ENCODE results near the gene NUDT14.

NUDT14 gene

GRCh38 chr14:105215602-105216001, 34.5 kb upstream of the NUDT14 start:
- Histone ChIP-seq H3K4me2 (ENCODE audit: low read length) (no peak overlapping the region), H2AFZ (ENCODE audit: low read depth, low read length) (no peak overlapping the region), H3K9me3 (ENCODE audit: insufficient read depth, low read length) (no peaks in the 10 kb centered on the region), H3K36me3 (replicated peaks; ENCODE audit: low read depth, low read length) (no peaks in the 10 kb centered on the region), H3K27me3 (ENCODE audit: low read depth, low read length) (no peaks in the 10 kb centered on the region), H3K27ac (ENCODE audit: low read length) (no peak overlapping the region), H4K20me1 (ENCODE audit: insufficient read depth, low read length) (0 out of 2 replicates have a peak, but pooled peaks cover 6% of the 10 kb centered on the region), H3K4me1 (ENCODE audit: low read length) (no peaks in the 10 kb centered on the region), H3K4me3 (ENCODE audit: low read length) (no peak overlapping the region), H3K9ac (ENCODE audit: low read length) (no peak overlapping the region), H3K79me2 (ENCODE audit: low read length) (no peaks in the 10 kb centered on the region)
- no peak for TF ChIP-seq CTCF (IDR thresholded peaks at IDR 0.05; ENCODE audit: low read depth, low read length)
- TF ChIP-seq EZH2phosphoT487 (IDR thresholded peaks at IDR 0.05; ENCODE audit: low read depth): no peak

DNA sequence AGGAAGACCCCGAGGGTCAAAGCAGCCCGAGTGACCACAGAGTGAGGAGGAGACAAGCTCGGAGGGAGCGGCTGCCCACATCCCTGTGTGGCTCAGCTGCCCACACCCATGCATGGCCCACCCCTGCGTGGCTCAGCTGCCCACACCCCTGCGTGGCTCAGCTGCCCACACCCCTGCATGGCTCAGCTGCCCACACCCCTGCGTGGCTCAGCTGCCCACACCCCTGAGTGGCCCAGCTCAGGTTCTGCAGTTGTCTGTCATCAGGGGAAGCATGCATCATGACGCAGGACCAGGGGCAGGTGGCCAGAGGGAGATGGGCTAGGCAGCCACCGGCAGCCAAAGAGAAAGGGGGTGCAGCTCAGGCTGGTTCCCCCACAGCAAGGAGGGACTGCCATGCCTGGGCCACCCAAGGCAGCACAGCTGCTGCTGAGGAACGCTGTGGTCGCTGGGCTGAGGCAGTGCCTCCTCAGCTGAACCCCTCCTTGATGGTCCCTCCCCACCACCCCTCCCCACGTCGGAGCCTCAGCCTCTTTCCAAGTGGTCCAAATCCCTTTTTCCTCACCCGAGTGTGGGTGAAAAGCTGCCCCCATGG, 33.3 kb upstream of the NUDT14 start:
- Histone ChIP-seq H3K4me1 (ENCODE audit: low read length) (no peaks in the 10 kb centered on the region), H2AFZ (ENCODE audit: low read depth, low read length) (no peak overlapping the region), H4K20me1 (ENCODE audit: insufficient read depth, low read length) (0 out of 2 replicates have a peak, but pooled peaks cover 6% of the 10 kb centered on the region), H3K9me3 (ENCODE audit: insufficient read depth, low read length) (no peaks in the 10 kb centered on the region), H3K79me2 (ENCODE audit: low read length) (no peaks in the 10 kb centered on the region), H3K4me2 (ENCODE audit: low read length) (no peak overlapping the region), H3K27me3 (ENCODE audit: low read depth, low read length) (no peaks in the 10 kb centered on the region), H3K36me3 (replicated peaks; ENCODE audit: low read depth, low read length) (no peaks in the 10 kb centered on the region), H3K9ac (ENCODE audit: low read length) (no peak overlapping the region), H3K4me3 (ENCODE audit: low read length) (no peak overlapping the region), H3K27ac (ENCODE audit: low read length) (no peak overlapping the region)
- TF ChIP-seq EZH2phosphoT487 (IDR thresholded peaks at IDR 0.05; ENCODE audit: low read depth) (no peak), CTCF (IDR thresholded peaks at IDR 0.05; ENCODE audit: low read depth, low read length) (no peak)

DNA sequence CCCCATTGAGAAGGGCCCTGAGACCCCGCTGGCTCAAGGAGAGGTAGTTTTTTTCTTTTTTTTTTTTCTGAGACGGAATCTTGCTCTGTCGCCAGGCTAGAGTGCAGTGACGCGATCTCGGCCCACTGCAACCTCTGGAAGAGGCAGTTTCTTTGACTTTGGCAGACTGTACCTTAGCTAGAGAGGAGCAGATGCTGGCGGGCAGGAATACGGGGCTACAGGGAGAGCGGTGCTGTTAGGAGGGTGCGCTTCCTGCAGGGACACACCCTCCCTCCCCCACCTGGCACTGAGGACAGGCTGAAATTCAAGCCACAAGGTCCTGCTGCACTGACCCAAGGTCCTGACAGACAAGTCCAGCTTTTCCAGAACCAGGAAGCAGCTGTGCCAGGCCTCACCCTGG, 32.2 kb upstream of the NUDT14 start:
- Histone ChIP-seq H3K27me3 (ENCODE audit: low read depth, low read length) (no peaks in the 10 kb centered on the region), H3K27ac (ENCODE audit: low read length) (no peak overlapping the region), H2AFZ (ENCODE audit: low read depth, low read length) (no peak overlapping the region), H3K79me2 (ENCODE audit: low read length) (no peaks in the 10 kb centered on the region), H3K4me2 (ENCODE audit: low read length) (no peak overlapping the region), H3K4me3 (ENCODE audit: low read length) (no peak overlapping the region), H3K9me3 (ENCODE audit: insufficient read depth, low read length) (no peaks in the 10 kb centered on the region), H3K9ac (ENCODE audit: low read length) (no peak overlapping the region), H3K4me1 (ENCODE audit: low read length) (no peaks in the 10 kb centered on the region), H4K20me1 (ENCODE audit: insufficient read depth, low read length) (0 out of 2 replicates have a peak, but pooled peaks cover 6% of the 10 kb centered on the region), H3K36me3 (replicated peaks; ENCODE audit: low read depth, low read length) (no peaks in the 10 kb centered on the region)
- TF ChIP-seq EZH2phosphoT487 (IDR thresholded peaks at IDR 0.05; ENCODE audit: low read depth): no peak
- TF ChIP-seq CTCF (IDR thresholded peaks at IDR 0.05; ENCODE audit: low read depth, low read length): no peak

- H3K36me3 ChIP-seq (replicated peaks; ENCODE audit: low read depth, low read length): no peaks in the 10 kb centered on the region
- H3K9ac ChIP-seq (ENCODE audit: low read length): no peak overlapping the region
- H2AFZ ChIP-seq (ENCODE audit: low read depth, low read length): no peak overlapping the region
- H3K27ac ChIP-seq (ENCODE audit: low read length): no peak overlapping the region
- H4K20me1 ChIP-seq (ENCODE audit: insufficient read depth, low read length): 0 out of 2 replicates have a peak, but pooled peaks cover 6% of the 10 kb centered on the region
- no peaks in the 10 kb centered on the region for H3K4me1 ChIP-seq (ENCODE audit: low read length)
- H3K4me3 ChIP-seq (ENCODE audit: low read length): no peak overlapping the region
- H3K4me2 ChIP-seq (ENCODE audit: low read length): no peak overlapping the region
- TF ChIP-seq EZH2phosphoT487 (IDR thresholded peaks at IDR 0.05; ENCODE audit: low read depth) (no peak), CTCF (IDR thresholded peaks at IDR 0.05; ENCODE audit: low read depth, low read length) (no peak)
- no peaks in the 10 kb centered on the region for H3K79me2 ChIP-seq (ENCODE audit: low read length)
- H3K9me3 ChIP-seq (ENCODE audit: insufficient read depth, low read length): no peaks in the 10 kb centered on the region
- no peaks in the 10 kb centered on the region for H3K27me3 ChIP-seq (ENCODE audit: low read depth, low read length)
Measured at GRCh38 chr14:105212541-105213300, 31.6 kb upstream of the NUDT14 start.

All from OCI-LY3 (cell line).